ENCODE measurements around the gene RAPGEF2.
A peak's percentile ranks its signal among the peaks of the same experiment; 100 is the strongest.
"Not testable (repeated sequence)": the region's sequence is repeated elsewhere in the genome, so short reads cannot be mapped to it uniquely, and the experiment has no call there.

Gene RAPGEF2

DNA sequence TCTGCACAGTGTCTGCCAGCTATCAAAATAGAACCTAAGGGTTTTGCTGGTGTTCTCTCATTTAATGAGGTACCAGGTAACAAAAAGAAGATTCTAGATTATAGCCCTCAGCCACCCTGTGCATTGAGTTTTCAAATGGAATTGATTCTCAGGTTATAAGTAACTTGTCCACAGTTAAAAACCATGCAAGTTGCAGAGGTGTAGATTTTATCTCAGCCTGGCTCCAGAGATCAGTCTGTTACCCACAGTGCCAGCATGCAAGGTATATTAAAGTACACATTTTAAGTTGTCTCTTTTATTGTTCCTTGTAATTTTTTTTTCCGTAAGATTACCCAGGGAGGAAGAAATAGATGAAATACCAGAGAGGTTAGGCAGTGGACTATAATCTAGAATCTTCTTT is 59.7 kb downstream of the RAPGEF2 start:
- DNase-seq (ENCODE audit: low spot score): no peak

- no peak for DNase-seq (ENCODE audit: low spot score)
Measured at GRCh38 chr4:159163521-159163920, 60.6 kb downstream of the RAPGEF2 start.

DNA sequence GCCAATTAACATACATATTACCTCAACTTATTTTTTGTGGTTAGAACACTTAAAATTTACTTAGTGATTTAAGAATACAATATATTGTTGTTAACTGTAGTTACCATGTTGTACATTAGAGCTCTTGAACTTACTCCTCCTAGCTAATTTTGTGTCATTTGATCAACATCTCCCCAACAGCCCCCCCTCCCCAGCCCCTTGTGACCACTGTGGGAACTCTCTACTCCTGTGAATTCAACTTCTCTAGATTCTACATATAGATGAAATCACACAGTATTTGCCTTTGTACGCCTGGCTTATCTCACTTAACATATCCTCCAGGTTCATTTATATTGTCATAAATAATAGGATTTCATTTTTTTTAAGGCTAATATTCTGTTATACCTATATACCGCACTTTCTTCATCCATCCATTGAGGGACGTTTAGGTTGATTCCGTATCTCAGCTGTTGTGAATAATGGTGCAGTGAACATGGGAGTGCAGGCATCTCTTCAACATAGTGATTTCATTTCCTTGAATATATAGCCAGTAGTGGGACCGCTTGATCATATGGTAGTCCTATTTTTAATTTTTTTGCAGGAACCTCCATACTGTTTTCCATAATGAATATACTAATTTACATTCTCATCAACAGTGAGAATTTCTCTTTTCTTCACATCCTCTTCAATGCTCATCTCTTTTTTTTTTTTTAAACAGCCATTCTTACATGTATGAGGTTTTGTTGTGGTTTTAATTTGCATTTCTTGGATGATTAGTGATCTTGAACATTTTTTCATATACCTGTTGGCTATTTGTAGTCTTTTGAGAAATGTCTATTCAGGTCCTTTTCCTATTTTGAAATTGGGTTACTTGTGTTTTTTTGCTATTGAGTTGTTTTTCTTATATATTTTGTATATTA is 66.8 kb downstream of the RAPGEF2 start:
- no peak for DNase-seq (ENCODE audit: low spot score)

- DNase-seq (ENCODE audit: low spot score): no peak
Measured at GRCh38 chr4:159171287-159171686, 68.4 kb downstream of the RAPGEF2 start.

DNA sequence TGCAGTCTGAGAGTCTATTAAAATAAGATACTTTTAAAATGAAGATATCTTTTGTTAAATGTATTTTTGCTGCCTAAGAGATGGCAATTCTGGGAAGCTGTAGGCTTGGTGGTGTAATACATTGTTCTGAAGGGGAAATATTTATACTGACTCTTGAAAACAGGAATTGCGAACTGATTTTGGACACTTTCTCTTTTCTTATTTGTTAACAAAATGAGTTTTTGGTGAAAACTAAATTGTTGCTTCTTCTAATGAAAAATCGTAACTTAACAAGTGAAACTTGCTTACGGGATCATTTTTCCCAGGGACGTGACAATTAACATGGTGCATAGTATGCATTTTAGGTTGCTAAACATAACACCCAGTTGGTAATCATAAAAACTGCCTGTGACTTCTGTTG is 71.0 kb downstream of the RAPGEF2 start:
- no peak for DNase-seq (ENCODE audit: low spot score)

- DNase-seq (ENCODE audit: low spot score): no peak
Measured at GRCh38 chr4:159174645-159175084, 71.8 kb downstream of the RAPGEF2 start.

DNA sequence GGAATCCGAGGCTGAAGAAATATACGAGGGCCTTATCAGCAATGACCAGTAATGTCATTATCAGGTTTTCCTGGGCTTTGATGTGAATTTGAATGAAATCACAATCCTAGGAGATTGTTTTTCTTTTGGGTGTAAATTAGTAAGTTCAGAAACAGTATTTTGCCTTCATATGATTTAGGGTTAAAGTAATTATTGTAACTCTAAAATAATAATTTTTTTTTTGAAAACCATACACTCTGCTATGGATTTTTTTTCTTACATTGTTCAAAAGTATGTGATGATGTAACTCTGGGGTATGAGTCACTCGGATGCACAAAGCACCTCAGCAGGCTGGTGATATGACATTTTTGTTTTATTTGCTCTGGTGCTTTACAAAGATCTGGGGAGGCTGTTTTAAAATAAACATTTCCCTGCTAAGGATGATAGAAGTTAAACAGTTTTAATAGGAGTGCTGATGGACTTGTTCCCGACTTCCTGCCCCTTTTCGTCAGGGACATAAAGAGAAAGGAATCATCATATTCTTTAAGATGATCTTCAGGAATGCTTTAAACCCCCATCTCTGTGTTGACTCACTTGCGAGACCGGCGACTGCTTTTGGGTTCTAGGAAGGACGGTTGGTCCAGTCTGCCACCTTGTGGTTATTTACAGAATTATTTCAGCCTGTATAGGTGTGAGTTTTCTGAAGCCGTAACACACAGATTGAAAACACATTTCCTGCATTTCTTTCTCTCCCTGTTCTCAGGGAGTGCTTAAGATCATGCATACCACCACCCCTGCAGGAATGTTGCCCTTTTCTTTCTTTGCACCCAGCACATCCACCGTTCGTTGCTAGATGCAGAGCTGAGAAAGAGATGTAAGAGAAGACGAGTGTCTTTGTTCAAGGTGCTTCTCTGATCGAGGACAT is 72.5 kb downstream of the RAPGEF2 start:
- peak; percentile 9 for DNase-seq (ENCODE audit: low spot score)

- DNase-seq (ENCODE audit: low spot score): no peak
Measured at GRCh38 chr4:159175989-159176375, 73.1 kb downstream of the RAPGEF2 start.

DNA sequence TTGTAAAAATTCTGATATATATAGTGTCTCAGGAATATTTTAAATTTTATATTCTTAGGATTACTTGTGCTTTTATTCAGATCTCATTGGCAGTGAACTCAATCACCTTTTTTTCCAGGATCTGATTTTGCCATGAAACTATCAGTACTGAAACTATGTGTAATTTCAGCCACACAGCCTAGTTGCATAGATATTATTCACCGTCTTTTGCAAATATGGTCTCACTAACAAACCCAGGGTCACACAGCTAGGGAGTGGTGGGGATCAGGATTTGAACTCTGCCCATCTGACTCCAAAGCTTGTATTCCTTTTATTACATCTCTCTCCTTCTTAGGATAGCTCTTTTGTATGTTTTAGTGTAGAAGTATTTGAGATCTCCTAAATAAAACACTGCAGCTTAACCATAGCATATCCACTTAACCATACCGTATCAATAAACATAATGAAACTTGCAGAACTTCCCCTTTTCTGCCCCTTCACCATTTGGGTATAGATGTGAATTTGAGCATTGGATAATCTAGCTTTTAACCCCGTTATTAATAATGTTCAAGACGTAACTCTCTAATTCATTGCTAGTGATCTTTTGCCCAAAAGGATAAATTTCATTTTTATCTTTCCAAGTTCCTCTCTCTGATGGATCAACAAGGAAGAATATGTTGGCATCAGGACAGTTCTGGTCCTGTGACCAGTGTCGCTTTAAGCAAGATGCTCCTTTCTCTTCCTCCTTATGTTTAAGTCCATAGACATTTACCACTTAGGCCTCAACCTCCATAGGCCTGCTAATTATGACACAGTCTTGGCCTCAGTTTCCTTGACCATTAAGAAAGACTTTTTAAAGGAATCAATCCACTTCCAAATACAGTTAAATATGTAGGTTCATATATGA is 74.6 kb downstream of the RAPGEF2 start:
- no peak for DNase-seq (ENCODE audit: low spot score)

DNA sequence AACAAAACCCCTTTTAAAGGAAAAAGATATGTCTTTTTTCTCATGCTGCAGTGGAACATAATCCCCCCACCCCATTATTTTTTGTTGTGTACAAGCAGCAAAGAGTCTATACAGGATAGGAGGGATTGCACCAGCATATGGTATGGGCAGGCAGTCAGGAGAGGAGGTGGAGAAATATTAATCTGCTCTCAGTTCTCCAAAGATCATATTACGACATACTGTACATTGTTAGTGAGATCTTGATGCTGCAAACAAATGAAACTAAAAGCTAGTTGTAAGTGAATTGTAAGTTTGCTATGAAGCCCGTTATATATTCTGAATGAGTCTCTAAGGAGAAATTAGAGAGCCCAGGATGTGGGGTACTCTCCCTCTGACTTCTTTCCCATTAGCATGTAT is 75.3 kb downstream of the RAPGEF2 start:
- no peak for DNase-seq (ENCODE audit: low spot score)

DNA sequence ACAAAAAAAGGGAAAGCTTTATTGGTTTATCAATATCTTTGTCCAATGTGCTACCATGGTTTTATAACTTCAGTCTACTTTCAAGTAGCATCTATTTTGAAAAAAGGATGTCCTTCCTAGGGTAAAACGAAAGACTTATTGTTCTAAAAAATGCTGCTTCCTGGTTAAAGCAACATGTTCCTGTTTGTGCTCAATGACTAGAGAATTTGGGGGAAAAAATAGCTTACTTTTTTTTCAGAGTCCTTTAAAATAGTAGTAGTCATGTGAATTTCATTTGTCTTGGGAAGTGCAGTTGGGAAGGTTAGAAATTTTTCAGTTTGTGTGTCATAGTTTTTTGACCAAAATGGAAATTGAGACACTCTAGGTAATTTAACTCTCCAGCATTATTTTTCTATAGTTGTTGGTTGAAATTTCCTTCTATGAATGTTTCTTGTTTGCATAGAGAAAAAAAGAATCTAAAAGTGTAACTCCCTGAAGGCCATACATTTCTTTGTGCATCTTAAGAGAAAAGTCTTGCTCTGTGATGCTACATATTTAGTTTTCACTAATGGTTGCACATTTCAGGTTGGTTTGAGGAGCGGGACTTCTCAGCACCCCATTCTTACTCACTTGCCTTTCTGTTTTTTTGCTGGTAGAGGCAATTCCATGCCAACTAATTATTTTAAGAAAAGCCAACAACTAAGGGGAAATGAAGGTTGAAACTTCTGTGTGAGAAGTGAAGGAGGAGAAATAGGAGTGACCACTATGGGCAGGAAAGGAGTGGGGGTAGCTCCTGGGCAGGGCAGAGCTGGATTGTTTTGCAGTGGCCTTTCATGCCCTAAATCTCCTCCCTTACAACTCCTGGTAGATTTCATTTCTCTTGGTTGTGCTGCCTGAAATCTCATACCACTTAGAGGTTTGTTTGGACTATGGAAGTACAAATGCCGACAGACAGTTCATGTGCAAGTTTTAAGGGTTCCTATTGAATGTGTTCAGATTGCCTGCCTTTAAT is 76.4 kb downstream of the RAPGEF2 start:
- no peak for DNase-seq (ENCODE audit: low spot score)

DNA sequence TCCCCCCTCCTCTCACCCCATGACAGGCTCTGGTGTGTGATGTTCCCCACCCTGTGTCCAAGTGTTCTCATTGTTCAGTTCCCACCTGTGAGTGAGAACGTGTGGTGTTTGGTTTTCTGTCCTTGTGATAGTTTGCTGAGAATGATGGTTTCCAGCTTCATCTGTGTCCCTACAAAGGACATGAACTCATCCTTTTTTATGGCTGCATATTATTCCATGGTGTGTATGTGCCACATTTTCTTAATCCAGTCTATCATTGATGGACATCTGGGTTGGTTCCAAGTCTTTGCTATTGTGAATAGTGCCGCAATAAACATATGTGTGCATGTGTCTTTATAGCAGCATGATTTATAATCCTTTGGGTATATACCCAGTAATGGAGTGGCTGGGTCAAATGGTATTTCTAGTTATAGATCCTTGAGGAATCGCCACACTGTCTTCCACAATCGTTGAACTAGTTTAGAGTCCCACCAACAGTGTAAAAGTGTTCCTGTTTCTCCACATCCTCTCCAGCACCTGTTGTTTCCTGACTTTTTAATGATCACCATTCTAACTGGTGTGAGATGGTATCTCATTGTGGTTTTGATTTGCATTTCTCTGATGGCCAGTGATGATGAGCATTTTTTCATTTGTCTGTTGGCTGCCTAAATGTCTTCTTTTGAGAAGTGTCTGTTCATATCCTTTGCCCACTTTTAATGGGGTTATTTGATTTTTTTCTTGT is 81.2 kb downstream of the RAPGEF2 start:
- DNase-seq (ENCODE audit: low spot score): not testable (repeated sequence)

DNA sequence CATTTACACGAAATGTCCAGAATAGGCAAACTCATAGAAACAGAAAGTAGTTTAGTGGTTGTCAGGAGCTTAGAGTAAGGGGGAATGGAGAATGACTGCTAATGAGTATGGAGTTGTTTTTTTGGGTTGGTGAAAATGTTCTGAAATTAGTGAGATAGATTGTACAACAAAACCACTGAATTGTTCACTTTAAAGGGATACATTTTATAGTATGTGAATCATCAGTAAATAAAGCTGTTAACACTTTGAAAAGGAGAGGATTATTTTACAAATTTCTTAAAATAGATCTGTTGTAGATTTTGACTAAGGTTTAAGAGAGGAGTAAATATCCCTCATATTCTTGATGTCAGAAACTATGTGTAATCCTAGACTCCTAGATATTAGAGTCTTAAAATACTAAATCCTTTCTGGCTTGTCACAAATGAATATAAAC is 82.7 kb downstream of the RAPGEF2 start:
- no peak for DNase-seq (ENCODE audit: low spot score)

DNA sequence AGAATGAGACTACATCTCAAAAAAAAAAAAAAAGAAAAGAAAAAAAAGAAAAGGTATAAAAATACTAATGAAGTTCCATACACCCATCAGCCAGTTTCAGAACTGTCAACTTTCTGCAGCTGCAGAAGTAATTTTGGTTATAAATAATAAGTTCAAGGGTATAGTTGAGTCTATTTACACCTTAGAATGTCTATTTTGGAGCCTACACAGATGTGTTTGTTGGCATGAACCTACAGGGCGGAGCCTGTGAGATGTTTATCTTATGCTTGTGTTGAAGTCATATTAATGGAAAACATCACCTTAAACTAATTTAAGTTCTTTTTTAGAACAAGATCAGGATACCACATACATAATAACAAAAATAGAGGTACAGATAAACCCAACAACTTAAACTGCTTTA is 85.8 kb downstream of the RAPGEF2 start:
- no peak for DNase-seq (ENCODE audit: low spot score)

DNA sequence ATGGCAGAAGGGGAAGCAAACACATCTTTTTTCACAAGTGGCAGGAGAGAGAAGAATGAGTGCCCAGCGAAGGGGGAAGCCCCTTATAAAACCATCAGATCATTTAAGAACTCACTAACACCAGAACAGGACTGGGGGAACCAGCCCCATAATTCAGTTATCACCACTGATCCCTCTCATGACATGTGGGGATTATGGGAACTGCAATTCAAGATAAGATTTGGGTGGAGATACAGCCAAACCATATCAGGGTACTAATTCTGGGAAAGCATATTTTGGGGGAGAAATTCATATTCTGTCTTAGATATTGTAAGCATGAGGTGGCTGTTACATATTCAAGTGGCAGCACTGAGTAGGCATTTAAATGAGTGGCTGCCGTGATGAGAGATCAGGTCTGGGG is 87.8 kb downstream of the RAPGEF2 start:
- DNase-seq (ENCODE audit: low spot score): no peak

GRCh38 chr4:159191989-159192388 is 89.1 kb downstream of the RAPGEF2 start:
- no peak for DNase-seq (ENCODE audit: low spot score)

DNA sequence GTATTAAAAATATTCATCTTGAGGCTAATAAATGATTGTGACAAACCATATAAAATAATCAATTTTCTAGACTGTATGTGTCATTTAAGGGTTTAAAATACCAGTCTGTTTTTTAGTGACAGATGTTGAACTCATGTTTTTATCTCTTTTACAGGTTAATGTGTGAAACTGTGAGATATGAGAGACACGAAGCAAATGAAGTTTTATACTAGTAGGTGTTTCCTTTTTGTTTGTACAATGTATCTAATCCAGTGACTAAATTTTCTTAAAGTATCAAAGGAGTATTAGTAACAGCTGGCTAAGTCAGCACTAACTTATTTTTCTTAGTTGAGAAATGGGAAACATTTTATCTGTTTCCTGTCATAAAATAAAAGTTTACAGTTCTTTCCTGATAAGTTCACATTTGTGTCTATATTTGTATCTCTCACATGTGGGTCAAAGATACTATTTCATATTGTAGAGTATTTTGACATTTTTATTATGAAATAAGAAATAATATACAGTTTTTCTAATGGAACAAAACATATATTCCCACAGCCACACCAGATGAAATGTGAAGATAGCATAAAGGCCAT is 90.3 kb downstream of the RAPGEF2 start:
- DNase-seq (ENCODE audit: low spot score): no peak

GRCh38 chr4:159195361-159195769 is 92.5 kb downstream of the RAPGEF2 start:
- DNase-seq (ENCODE audit: low spot score): no peak

GRCh38 chr4:159197260-159197884 is 94.5 kb downstream of the RAPGEF2 start:
- DNase-seq (ENCODE audit: low spot score): no peak

All from germinal center (tissue), 1 donor.